Epithelial cell of esophagus (primary cell): ENCODE results near the gene KIF24.

Experiments used
- DNase-seq: peaks from one replicate; pipeline ENCODE4 v3.0.0; 2010; ENCODE audit warnings: low read depth
- H3K4me3 ChIP-seq: 2 replicates; pipeline ENCODE4 v1.5.1; 2011; ENCODE audit warnings: mild to moderate bottlenecking, low read length, control low read depth
- CTCF ChIP-seq: IDR thresholded peaks from 2 replicates; pipeline ENCODE4 v1.5.1; 2011; ENCODE audit warnings: low read depth, mild to moderate bottlenecking, low read length, control low read depth, inconsistent platforms; ENCODE audit not compliant: insufficient read depth; ENCODE audit errors: missing control alignments

Gene KIF24

DNA sequence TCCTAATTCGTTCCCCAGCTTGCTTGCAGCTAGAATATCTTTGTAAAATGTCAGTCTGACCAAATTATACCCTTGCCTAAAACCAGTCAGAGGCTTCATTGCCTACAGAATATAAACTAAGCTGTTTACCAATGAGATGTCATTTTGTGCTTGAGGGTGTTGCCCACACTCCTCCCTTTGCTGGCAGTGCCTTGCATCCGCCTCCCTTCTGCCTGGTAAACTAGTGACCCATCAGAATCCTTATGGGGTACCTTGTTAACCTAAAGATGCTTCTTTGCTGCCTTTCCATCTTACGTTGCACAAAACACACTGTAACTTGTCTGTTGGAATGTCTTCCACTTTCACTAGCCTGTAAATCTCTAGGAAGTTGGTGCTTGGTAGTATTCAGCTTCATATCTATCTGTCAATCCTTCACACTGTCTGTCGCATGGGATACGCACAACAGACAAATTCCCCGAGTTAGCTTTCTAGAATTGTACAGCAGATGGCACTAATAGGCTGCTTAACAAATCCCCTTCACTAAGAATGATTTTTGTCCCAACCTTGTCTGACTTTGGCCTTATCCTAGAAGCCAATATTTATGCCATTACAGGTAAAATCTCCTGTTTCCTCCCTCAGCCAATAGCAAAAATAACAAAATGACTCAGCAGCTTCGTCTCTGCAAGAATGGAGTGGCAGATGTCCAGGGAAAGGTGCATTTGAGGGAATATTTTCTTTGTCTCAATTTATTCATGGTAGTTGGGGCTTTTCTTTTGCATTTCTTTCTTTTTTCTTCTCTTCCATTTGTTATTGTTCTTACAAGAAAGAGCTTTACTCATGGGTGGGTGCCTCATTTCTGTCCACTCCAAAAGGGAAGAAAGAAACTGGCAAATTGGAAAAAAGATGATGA lies 3.3 kb upstream of the KIF24 start:
- peak; percentile 65 for DNase-seq
- H3K4me3 ChIP-seq: no peak overlapping the region
- peak; percentile 58 for TF ChIP-seq CTCF

DNA sequence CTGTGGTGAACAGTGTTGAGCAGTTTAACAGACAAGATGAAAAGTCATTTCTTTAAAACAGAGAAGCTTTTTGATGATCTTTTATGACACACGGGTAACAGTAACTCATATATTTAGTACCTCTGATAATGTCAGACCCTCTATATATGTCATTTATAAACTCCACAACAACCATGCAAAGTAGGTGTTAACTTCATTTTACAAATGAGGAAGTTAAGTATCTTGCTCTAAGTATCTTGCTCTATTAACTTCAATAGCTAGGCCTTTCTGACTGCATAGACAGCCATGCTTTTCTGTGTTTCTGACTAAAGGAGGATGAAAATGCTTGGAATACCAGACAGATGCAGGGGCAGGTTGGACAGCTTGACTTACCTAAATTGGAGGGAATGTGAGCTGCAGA lies 2.1 kb upstream of the KIF24 start:
- TF ChIP-seq CTCF: no peak
- H3K4me3 ChIP-seq: no peak overlapping the region
- DNase-seq: no peak

DNA sequence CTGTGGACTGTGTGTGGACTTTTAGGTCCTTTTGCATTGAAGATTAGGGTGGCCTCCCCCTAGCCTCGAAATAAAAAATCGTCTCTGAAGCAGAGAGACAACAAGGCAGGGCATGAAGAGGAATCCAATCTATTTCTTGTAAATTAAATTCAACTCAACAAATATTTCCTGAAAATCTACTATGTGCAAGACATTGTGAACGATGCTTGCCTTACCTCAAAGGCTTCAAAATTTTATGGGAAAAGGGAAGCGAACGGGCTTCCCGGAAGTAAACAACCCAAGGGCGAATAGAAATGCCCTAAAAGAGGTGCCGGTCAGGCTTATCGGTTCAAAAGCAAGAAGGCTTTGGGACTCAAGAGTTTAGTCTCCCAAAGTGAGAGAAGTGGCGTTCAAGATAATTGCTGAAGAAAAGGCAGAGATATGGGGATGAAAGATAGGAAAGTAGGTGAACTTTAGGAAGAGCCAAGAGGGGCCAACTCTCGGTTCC lies 525 bp downstream of the KIF24 start:
- no peak for TF ChIP-seq CTCF
- DNase-seq: peak; percentile 28
- peak overlapping the region; percentile 85 for H3K4me3 ChIP-seq

GRCh38 chr9:34326690-34327089 lies 2.4 kb downstream of the KIF24 start:
- no peak overlapping the region for H3K4me3 ChIP-seq
- TF ChIP-seq CTCF: no peak
- no peak for DNase-seq

- DNase-seq: no peak
- TF ChIP-seq CTCF: no peak
- no peak overlapping the region for H3K4me3 ChIP-seq
Measured at GRCh38 chr9:34322899-34323591, 6.0 kb downstream of the KIF24 start.

DNA sequence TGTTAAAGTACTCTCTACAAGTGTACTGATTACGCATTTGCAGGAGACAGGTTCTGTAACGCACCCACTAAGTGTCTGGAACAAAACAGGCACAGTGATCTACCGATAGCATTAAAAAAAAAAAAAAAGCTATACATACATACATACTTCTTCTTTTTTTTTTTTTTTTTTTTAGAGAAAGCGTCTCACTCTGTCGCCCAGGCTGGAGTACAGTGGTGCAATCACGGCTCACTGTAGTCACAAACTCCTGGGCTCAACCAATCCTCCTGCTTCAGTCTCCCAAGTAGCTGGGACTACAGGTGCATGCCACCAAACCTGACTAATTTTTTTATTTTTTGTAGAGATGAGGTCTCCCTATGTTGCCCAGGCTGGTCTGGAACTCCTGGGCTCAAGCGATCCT lies 7.6 kb downstream of the KIF24 start:
- DNase-seq: no peak
- no peak overlapping the region for H3K4me3 ChIP-seq
- no peak for TF ChIP-seq CTCF
